Muscle of leg (tissue), 11 donors: ENCODE results near the gene PARP3. TPM values are rescaled to one million over a fixed set of nuclear protein-coding genes. Genes with fewer than 3 reads are reported as not detected.
A peak's percentile ranks its signal among the peaks of the same experiment; 100 is the strongest.

ENCODE experiments used
- DNase-seq: peaks from one replicate; pipeline ENCODE4 v3.0.0; 2013
- H3K27ac ChIP-seq: one replicate; pipeline ENCODE4 v1.5.1; 2013; ENCODE audit warnings: mild to moderate bottlenecking, low read length, control low read depth
- H3K27me3 ChIP-seq: one replicate; pipeline ENCODE4 v1.6.1; 2013; ENCODE audit warnings: low read length; ENCODE audit not compliant: control insufficient read depth, insufficient read depth
- H3K36me3 ChIP-seq: one replicate; pipeline ENCODE4 v1.6.1; 2013; ENCODE audit warnings: low read length; ENCODE audit not compliant: control insufficient read depth, insufficient read depth
- H3K4me1 ChIP-seq: one replicate; pipeline ENCODE4 v1.6.1; 2013; ENCODE audit warnings: low read length; ENCODE audit not compliant: control insufficient read depth, insufficient read depth
- H3K4me3 ChIP-seq: one replicate; pipeline ENCODE4 v1.5.1; 2013; ENCODE audit warnings: low read length, control low read depth
- H3K9me3 ChIP-seq: replicated peaks from 2 replicates; pipeline ENCODE4 v1.6.1; 2013; ENCODE audit warnings: low read depth, low read length; ENCODE audit not compliant: control insufficient read depth
- WGBS: methylation state at CpG from one replicate; pipeline ENCODE4 v1.1.5; 2013; ENCODE audit warnings: missing lambda C conversion rate; ENCODE audit not compliant: insufficient coverage; 5-methylcytosine and 5-hydroxymethylcytosine counted together
- polyA plus RNA-seq, 8 donors: library from polyadenylated mRNA; unstranded; fragments of 120-200 nt; gene quantifications; one replicate each; pipeline versions ENCODE4 v1.2.1 to v1.2.3, GENCODE V29; 2013; ENCODE audit warnings: inconsistent platforms in 1 of 8, low replicate concordance in 1 of 8; ENCODE audit not compliant: insufficient read length in 8 of 8, insufficient read depth in 1 of 8
- total RNA-seq: library from RNA; stranded (reverse); fragments of 120-200 nt; gene quantifications from one replicate; pipeline ENCODE4 v1.2.4, GENCODE V29; 2013

PARP3 gene
- total and polyA plus RNA-seq, 9 donors = 5.0 to 8.3 (median 6.2) TPM

GRCh38 chr3:51941463-51941797 lies 733 bp upstream of the PARP3 start:
- Histone ChIP-seq H3K36me3 (peaks cover 27% of the 10 kb centered on the region), H3K4me1 (peaks cover 25% of the 10 kb centered on the region), H3K27me3 (no peaks in the 10 kb centered on the region), H3K4me3 (peak overlapping the region; percentile 95), H3K9me3 (no peaks in the 10 kb centered on the region), H3K27ac (peak overlapping the region; percentile 76)
- no peak for DNase-seq
- WGBS = 0% methylated on average over 13 of the region's 20 CpGs

- H3K27me3 ChIP-seq = no peaks in the 10 kb centered on the region
- 71% methylated on average over 10 of the region's 17 CpGs for WGBS
- peak; percentile 43 for DNase-seq
- H3K4me1 ChIP-seq = peaks cover 25% of the 10 kb centered on the region
- peak overlapping the region; percentile 88 for H3K27ac ChIP-seq
- no peaks in the 10 kb centered on the region for H3K9me3 ChIP-seq
- peaks cover 13% of the 10 kb centered on the region for H3K36me3 ChIP-seq
- peak overlapping the region; percentile 52 for H3K4me3 ChIP-seq
Measured at GRCh38 chr3:51942603-51943450, 664 bp downstream of the PARP3 start.

- Histone ChIP-seq H3K4me3 (no peak overlapping the region), H3K27me3 (no peaks in the 10 kb centered on the region), H3K27ac (no peak overlapping the region), H3K9me3 (no peaks in the 10 kb centered on the region), H3K4me1 (peaks cover 25% of the 10 kb centered on the region), H3K36me3 (peaks cover 7% of the 10 kb centered on the region)
- WGBS = 92% methylated on average over 20 of the region's 21 CpGs
- no peak for DNase-seq
Measured at GRCh38 chr3:51943451-51944391, 1.6 kb downstream of the PARP3 start.

GRCh38 chr3:51944451-51945021 lies 2.4 kb downstream of the PARP3 start:
- peaks cover 25% of the 10 kb centered on the region for H3K4me1 ChIP-seq
- H3K9me3 ChIP-seq = no peaks in the 10 kb centered on the region
- 77% methylated on average over 9 of the region's 11 CpGs for WGBS
- H3K27me3 ChIP-seq = no peaks in the 10 kb centered on the region
- no peak overlapping the region for H3K4me3 ChIP-seq
- H3K27ac ChIP-seq = no peak overlapping the region
- peak; percentile 6 for DNase-seq
- H3K36me3 ChIP-seq = no peaks in the 10 kb centered on the region

GRCh38 chr3:51945031-51945840 lies 3.1 kb downstream of the PARP3 start:
- 82% methylated on average over 17 of the region's 18 CpGs for WGBS
- H3K27ac ChIP-seq = no peak overlapping the region
- no peaks in the 10 kb centered on the region for H3K9me3 ChIP-seq
- peaks cover 25% of the 10 kb centered on the region for H3K4me1 ChIP-seq
- no peak overlapping the region for H3K4me3 ChIP-seq
- H3K27me3 ChIP-seq = no peaks in the 10 kb centered on the region
- DNase-seq = peak; percentile 6
- H3K36me3 ChIP-seq = no peaks in the 10 kb centered on the region

GRCh38 chr3:51945926-51946705 lies 4.0 kb downstream of the PARP3 start:
- 92% methylated on average over 11 of the region's 14 CpGs for WGBS
- Histone ChIP-seq H3K4me1 (peaks cover 18% of the 10 kb centered on the region), H3K4me3 (no peak overlapping the region), H3K9me3 (no peaks in the 10 kb centered on the region), H3K27me3 (peaks cover 2% of the 10 kb centered on the region), H3K36me3 (no peaks in the 10 kb centered on the region), H3K27ac (no peak overlapping the region)
- DNase-seq = no peak

- peaks cover 2% of the 10 kb centered on the region for H3K27me3 ChIP-seq
- 48% methylated on average over 3 of the region's 4 CpGs for WGBS
- H3K36me3 ChIP-seq = no peaks in the 10 kb centered on the region
Measured at GRCh38 chr3:51946796-51947195, 4.6 kb downstream of the PARP3 start.

GRCh38 chr3:51947215-51947900 lies 5.2 kb downstream of the PARP3 start:
- Histone ChIP-seq H3K27me3 (peaks cover 2% of the 10 kb centered on the region), H3K4me3 (no peak overlapping the region), H3K27ac (no peak overlapping the region), H3K4me1 (peaks cover 12% of the 10 kb centered on the region), H3K9me3 (no peaks in the 10 kb centered on the region), H3K36me3 (no peaks in the 10 kb centered on the region)
- no peak for DNase-seq
- WGBS = 66% methylated on average over 12 of the region's 13 CpGs

More at GRCh38 chr3:51946796-51947195, 4.6 kb downstream of the PARP3 start:
- H3K4me3 ChIP-seq = no peak overlapping the region
- no peak overlapping the region for H3K27ac ChIP-seq
- no peaks in the 10 kb centered on the region for H3K9me3 ChIP-seq
- peaks cover 14% of the 10 kb centered on the region for H3K4me1 ChIP-seq
- no peak for DNase-seq
